Measurements from ENCODE around the gene CEMIP. TPM values are rescaled to one million over a fixed set of nuclear protein-coding genes. Genes with fewer than 3 reads are reported as not detected.

Gene CEMIP
- total RNA-seq, 4 donors from 2014 or later = 0.27 to 0.32 TPM; not detected in 2

DNA sequence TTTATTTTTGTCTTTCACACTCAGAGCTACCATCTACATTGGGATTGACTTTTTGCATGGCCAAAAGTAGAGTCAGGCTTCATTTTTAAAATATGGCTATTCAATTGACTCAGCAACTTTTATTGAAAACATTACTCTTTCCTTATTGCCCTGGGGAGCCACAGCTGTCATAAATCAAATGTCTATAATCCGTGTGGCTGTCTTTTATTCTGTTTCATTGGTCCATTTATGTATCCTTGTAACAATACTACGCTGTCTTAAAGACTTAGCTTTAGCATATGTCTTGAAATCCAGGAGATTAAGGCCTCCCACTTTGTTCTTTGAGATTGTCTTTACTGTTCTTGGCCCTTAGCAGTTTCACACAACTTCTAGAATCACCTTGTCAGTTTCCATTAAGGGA lies 55.2 kb downstream of the CEMIP start:
- in situ Hi-C loops (cut with MboI; ENCODE audit: low pct_ligation_motif_present in 1 of 4, low pct_unique_long_range_greater_than_20kb in 1 of 4, low sequenced_read_pairs in 3 of 4) (no loop called here), intact Hi-C loops (cut with DNase I; ENCODE audit: low total_unique reads) (no loop called here)
- Histone ChIP-seq H3K4me3 (no peak overlapping the region), H3K4me1 (peaks cover 2 to 25% (median 15%) of the 10 kb centered on the region in 4 donors), H3K9me3 (no peaks in the 10 kb centered on the region), H3K36me3 (no peaks in the 10 kb centered on the region), H3K27ac (peak overlapping the region in 2 of 4 donors; percentile 24 to 30), H3K27me3 (no peaks in the 10 kb centered on the region)
- no peak for DNase-seq
- 33 to 46% methylated on average over 1 to 2 of the region's 2 CpGs for WGBS, 2 donors (ENCODE audit: low coverage in 1 of 2)
- TF ChIP-seq POLR2A (IDR thresholded peaks at IDR 0.05) = no peak
- TF ChIP-seq, protein P1, sequence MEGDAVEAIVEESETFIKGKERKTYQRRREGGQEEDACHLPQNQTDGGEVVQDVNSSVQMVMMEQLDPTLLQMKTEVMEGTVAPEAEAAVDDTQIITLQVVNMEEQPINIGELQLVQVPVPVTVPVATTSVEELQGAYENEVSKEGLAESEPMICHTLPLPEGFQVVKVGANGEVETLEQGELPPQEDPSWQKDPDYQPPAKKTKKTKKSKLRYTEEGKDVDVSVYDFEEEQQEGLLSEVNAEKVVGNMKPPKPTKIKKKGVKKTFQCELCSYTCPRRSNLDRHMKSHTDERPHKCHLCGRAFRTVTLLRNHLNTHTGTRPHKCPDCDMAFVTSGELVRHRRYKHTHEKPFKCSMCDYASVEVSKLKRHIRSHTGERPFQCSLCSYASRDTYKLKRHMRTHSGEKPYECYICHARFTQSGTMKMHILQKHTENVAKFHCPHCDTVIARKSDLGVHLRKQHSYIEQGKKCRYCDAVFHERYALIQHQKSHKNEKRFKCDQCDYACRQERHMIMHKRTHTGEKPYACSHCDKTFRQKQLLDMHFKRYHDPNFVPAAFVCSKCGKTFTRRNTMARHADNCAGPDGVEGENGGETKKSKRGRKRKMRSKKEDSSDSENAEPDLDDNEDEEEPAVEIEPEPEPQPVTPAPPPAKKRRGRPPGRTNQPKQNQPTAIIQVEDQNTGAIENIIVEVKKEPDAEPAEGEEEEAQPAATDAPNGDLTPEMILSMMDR (IDR thresholded peaks at IDR 0.05) = no peak
- TF ChIP-seq POLR2AphosphoS5 (IDR thresholded peaks at IDR 0.05) = no peak

DNA sequence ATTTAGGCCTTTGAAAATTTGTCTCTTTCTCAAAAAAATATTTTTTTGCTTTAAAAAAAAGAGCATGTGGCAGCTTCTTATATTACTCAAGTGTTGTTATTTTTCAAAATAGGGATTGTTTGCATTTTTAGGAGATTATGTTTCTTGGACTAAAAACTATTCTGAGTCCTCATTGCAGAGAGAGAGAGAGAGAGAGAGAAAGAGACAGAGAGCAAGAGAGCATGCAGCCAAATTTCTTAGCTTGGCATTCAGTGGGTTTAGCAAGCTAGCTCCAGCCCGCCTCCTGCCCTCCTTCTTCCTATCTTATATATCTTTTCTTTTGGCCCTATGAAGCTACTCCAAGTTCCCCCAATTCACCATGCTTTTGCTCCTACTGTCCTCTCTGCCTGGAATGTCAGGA lies 55.7 kb downstream of the CEMIP start:
- H3K4me3 ChIP-seq = no peak overlapping the region
- peaks cover 3 to 30% (median 20%) of the 10 kb centered on the region in 4 donors for H3K4me1 ChIP-seq
- in situ Hi-C loops (cut with MboI; ENCODE audit: low pct_ligation_motif_present in 1 of 4, low pct_unique_long_range_greater_than_20kb in 1 of 4, low sequenced_read_pairs in 3 of 4) = no loop called here
- WGBS, 2 donors (ENCODE audit: low coverage in 1 of 2) = 75 to 86% methylated on average over 1 of the region's 1 CpG
- TF ChIP-seq, protein P1 (IDR thresholded peaks at IDR 0.05) = no peak
- TF ChIP-seq EP300 (IDR thresholded peaks at IDR 0.05; ENCODE audit: low read depth) (no peak), POLR2AphosphoS5 (IDR thresholded peaks at IDR 0.05) (no peak), POLR2A (IDR thresholded peaks at IDR 0.05) (no peak)
- DNase-seq = no peak
- no peaks in the 10 kb centered on the region for H3K9me3 ChIP-seq
- intact Hi-C loops (cut with DNase I; ENCODE audit: low total_unique reads) = no loop called here
- H3K27me3 ChIP-seq = no peaks in the 10 kb centered on the region
- H3K27ac ChIP-seq = peak overlapping the region in 2 of 4 donors; percentile 24 to 30
- H3K36me3 ChIP-seq = no peaks in the 10 kb centered on the region

GRCh38 chr15:80835336-80835735 lies 56.2 kb downstream of the CEMIP start:
- H3K27ac ChIP-seq = no peak overlapping the region
- WGBS, 2 donors (ENCODE audit: low coverage in 1 of 2) = 66 to 71% methylated on average over 2 to 4 of the region's 4 CpGs
- intact Hi-C loops (cut with DNase I; ENCODE audit: low total_unique reads) = no loop called here
- H3K27me3 ChIP-seq = no peaks in the 10 kb centered on the region
- in situ Hi-C loops (cut with MboI; ENCODE audit: low pct_ligation_motif_present in 1 of 4, low pct_unique_long_range_greater_than_20kb in 1 of 4, low sequenced_read_pairs in 3 of 4) = no loop called here
- H3K9me3 ChIP-seq = no peaks in the 10 kb centered on the region
- H3K36me3 ChIP-seq = no peaks in the 10 kb centered on the region
- no peak for DNase-seq
- TF ChIP-seq POLR2AphosphoS5 (IDR thresholded peaks at IDR 0.05) = no peak
- TF ChIP-seq, protein P1 (IDR thresholded peaks at IDR 0.05) = no peak
- TF ChIP-seq EP300 (IDR thresholded peaks at IDR 0.05; ENCODE audit: low read depth) = no peak
- TF ChIP-seq POLR2A (IDR thresholded peaks at IDR 0.05) = no peak
- H3K4me3 ChIP-seq = no peak overlapping the region
- peaks cover 3 to 34% (median 24%) of the 10 kb centered on the region in 4 donors for H3K4me1 ChIP-seq

- no peak overlapping the region for H3K4me3 ChIP-seq
- no peak overlapping the region for H3K27ac ChIP-seq
- H3K4me1 ChIP-seq = peaks cover 3 to 37% (median 30%) of the 10 kb centered on the region in 4 donors
- no peaks in the 10 kb centered on the region for H3K9me3 ChIP-seq
- in situ Hi-C loops (cut with MboI; ENCODE audit: low pct_ligation_motif_present in 1 of 4, low pct_unique_long_range_greater_than_20kb in 1 of 4, low sequenced_read_pairs in 3 of 4) (no loop called here), intact Hi-C loops (cut with DNase I; ENCODE audit: low total_unique reads) (no loop called here)
- H3K27me3 ChIP-seq = no peaks in the 10 kb centered on the region
- 78% methylated on average over 7 to 9 of the region's 9 CpGs for WGBS, 2 donors (ENCODE audit: low coverage in 1 of 2)
- DNase-seq = no peak
- no peaks in the 10 kb centered on the region for H3K36me3 ChIP-seq
- TF ChIP-seq, protein P1 (IDR thresholded peaks at IDR 0.05) = no peak
- TF ChIP-seq POLR2AphosphoS5 (IDR thresholded peaks at IDR 0.05) = peak in 1 of 3 donors; percentile 32
Measured at GRCh38 chr15:80836223-80836622, 57.1 kb downstream of the CEMIP start.

Measured in transverse colon (tissue), 4 donors.